ENCODE data around the gene VAX1.
A peak's percentile ranks its signal among the peaks of the same experiment; 100 is the strongest.
"Not testable (repeated sequence)": the region's sequence is repeated elsewhere in the genome, so short reads cannot be mapped to it uniquely, and the experiment has no call there.

The VAX1 gene, protein sequence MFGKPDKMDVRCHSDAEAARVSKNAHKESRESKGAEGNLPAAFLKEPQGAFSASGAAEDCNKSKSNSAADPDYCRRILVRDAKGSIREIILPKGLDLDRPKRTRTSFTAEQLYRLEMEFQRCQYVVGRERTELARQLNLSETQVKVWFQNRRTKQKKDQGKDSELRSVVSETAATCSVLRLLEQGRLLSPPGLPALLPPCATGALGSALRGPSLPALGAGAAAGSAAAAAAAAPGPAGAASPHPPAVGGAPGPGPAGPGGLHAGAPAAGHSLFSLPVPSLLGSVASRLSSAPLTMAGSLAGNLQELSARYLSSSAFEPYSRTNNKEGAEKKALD

GRCh38 chr10:117137911-117138642 lies at the start of gene VAX1:
VAX1 (minus strand) TSS chr10:117138270; CDS start chr10:117138056, 214 bp downstream.
- Histone ChIP-seq H3K27ac (ENCODE audit: low read length) (no peak within 1 kb of the TSS), H3K9me3 (ENCODE audit: control insufficient read depth in 1 of 2, low read length in 2 of 2) (no peaks in the 10 kb centered on the region), H3K36me3 (ENCODE audit: control insufficient read depth in 1 of 2, insufficient read depth in 2 of 2, low read length in 2 of 2) (no peaks in the 10 kb centered on the region), H3K4me1 (ENCODE audit: control insufficient read depth in 1 of 2, insufficient read depth in 2 of 2, low read length in 2 of 2) (peaks cover 0 to 47% of the 10 kb centered on the region in 2 donors), H3K4me3 (ENCODE audit: low read depth in 1 of 2, low read length in 2 of 2) (peak within 1 kb of the TSS in 1 of 2 donors; percentile 65), H3K27me3 (ENCODE audit: low read depth, low read length) (peaks cover 74% of the 10 kb centered on the region)

GRCh38 chr10:117186832-117187615 lies 49.0 kb upstream of the VAX1 start:
- Histone ChIP-seq H3K4me1 (ENCODE audit: control insufficient read depth in 1 of 2, insufficient read depth in 2 of 2, low read length in 2 of 2) (no peaks in the 10 kb centered on the region), H3K27ac (ENCODE audit: low read length) (no peak overlapping the region), H3K36me3 (ENCODE audit: control insufficient read depth in 1 of 2, insufficient read depth in 2 of 2, low read length in 2 of 2) (no peaks in the 10 kb centered on the region), H3K4me3 (ENCODE audit: low read depth in 1 of 2, low read length in 2 of 2) (no peak overlapping the region), H3K27me3 (ENCODE audit: low read depth, low read length) (no peaks in the 10 kb centered on the region), H3K9me3 (ENCODE audit: control insufficient read depth in 1 of 2, low read length in 2 of 2) (peaks cover 0 to 3% of the 10 kb centered on the region in 2 donors)

DNA sequence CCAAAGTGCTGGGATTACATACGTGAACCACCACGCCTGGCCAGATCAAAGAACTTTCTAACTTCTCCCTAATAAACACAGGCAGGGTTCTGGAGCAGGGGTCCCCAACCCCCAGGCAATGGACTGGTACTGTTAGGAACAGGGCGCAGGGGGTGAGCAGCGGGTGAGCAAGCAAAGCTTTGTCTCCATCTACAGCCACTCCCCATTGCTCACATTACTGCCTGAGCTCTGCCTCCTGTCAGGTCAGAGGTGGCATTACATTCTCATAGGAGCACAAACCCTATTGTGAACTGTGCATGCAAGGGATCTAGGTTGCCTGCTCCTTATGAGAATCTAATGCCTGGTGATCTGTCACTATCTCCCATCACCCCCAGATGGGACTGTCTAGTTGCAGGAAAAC lies 47.7 kb upstream of the VAX1 start:
- H3K4me1 ChIP-seq (ENCODE audit: control insufficient read depth in 1 of 2, insufficient read depth in 2 of 2, low read length in 2 of 2); H3K4me3 ChIP-seq (ENCODE audit: low read depth in 1 of 2, low read length in 2 of 2); H3K36me3 ChIP-seq (ENCODE audit: control insufficient read depth in 1 of 2, insufficient read depth in 2 of 2, low read length in 2 of 2); H3K27me3 ChIP-seq (ENCODE audit: low read depth, low read length); H3K9me3 ChIP-seq (ENCODE audit: control insufficient read depth in 1 of 2, low read length in 2 of 2); H3K27ac ChIP-seq (ENCODE audit: low read length): not testable (repeated sequence)

- no peaks in the 10 kb centered on the region for H3K27me3 ChIP-seq (ENCODE audit: low read depth, low read length)
- no peaks in the 10 kb centered on the region for H3K36me3 ChIP-seq (ENCODE audit: control insufficient read depth in 1 of 2, insufficient read depth in 2 of 2, low read length in 2 of 2)
- peaks cover 0 to 3% of the 10 kb centered on the region in 2 donors for H3K9me3 ChIP-seq (ENCODE audit: control insufficient read depth in 1 of 2, low read length in 2 of 2)
- H3K4me3 ChIP-seq (ENCODE audit: low read depth in 1 of 2, low read length in 2 of 2), result no peak overlapping the region
- no peaks in the 10 kb centered on the region for H3K4me1 ChIP-seq (ENCODE audit: control insufficient read depth in 1 of 2, insufficient read depth in 2 of 2, low read length in 2 of 2)
- H3K27ac ChIP-seq (ENCODE audit: low read length), result no peak overlapping the region
Measured at GRCh38 chr10:117184821-117185220, 46.8 kb upstream of the VAX1 start.

DNA sequence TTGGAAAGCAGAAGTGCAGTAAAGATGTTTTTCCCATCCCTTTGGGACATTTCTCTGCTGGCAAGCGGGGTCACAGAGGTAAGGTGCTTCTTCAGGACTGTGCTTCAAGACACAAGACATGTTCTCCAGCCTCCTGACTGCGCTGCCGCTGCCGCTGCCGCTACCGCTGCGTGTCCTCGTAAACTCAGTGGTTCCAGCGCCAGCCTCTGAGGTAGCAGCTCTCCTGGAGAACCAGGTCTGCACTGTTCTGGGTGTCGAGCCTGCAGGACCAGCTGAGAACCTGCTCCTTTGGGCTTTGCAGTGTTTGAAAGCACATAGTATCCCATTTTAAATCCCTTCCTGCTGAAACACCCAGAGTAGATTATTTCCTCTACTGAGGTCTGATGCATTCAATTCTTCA lies 46.2 kb upstream of the VAX1 start:
- Histone ChIP-seq H3K27me3 (ENCODE audit: low read depth, low read length) (no peaks in the 10 kb centered on the region), H3K9me3 (ENCODE audit: control insufficient read depth in 1 of 2, low read length in 2 of 2) (peaks cover 0 to under 1% of the 10 kb centered on the region in 2 donors)

DNA sequence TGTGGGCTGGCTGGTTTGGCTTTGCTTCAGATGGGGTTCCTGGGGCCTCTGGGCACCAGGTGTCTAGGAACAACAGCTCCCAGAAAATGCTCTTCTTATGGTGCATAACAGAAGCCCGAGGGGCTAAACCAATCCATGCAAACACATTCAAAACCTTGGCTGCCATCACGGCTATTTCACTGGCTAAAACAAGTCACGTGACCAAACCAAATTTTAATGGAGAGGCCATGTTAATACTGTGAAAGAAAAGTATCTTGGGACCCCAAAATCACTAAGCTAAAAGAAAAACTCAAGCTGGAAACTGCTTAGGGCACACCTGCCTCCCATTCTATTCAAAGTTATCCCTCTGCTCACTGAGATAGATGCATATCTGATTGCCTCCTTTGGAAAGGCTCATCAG lies 40.1 kb upstream of the VAX1 start:
- Histone ChIP-seq H3K4me1 (ENCODE audit: control insufficient read depth in 1 of 2, insufficient read depth in 2 of 2, low read length in 2 of 2) (peaks cover 0 to 14% of the 10 kb centered on the region in 2 donors), H3K9me3 (ENCODE audit: control insufficient read depth in 1 of 2, low read length in 2 of 2) (no peaks in the 10 kb centered on the region), H3K4me3 (ENCODE audit: low read depth in 1 of 2, low read length in 2 of 2) (no peak overlapping the region), H3K27ac (ENCODE audit: low read length) (no peak overlapping the region), H3K36me3 (ENCODE audit: control insufficient read depth in 1 of 2, insufficient read depth in 2 of 2, low read length in 2 of 2) (no peaks in the 10 kb centered on the region), H3K27me3 (ENCODE audit: low read depth, low read length) (peaks cover 14% of the 10 kb centered on the region)

More for the DNA sequence above, 46.2 kb upstream of the VAX1 start:
- no peak overlapping the region for H3K4me3 ChIP-seq (ENCODE audit: low read depth in 1 of 2, low read length in 2 of 2)
- H3K4me1 ChIP-seq (ENCODE audit: control insufficient read depth in 1 of 2, insufficient read depth in 2 of 2, low read length in 2 of 2), result no peaks in the 10 kb centered on the region
- no peak overlapping the region for H3K27ac ChIP-seq (ENCODE audit: low read length)
- no peaks in the 10 kb centered on the region for H3K36me3 ChIP-seq (ENCODE audit: control insufficient read depth in 1 of 2, insufficient read depth in 2 of 2, low read length in 2 of 2)

- H3K27me3 ChIP-seq (ENCODE audit: low read depth, low read length), result peaks cover 19% of the 10 kb centered on the region
- no peaks in the 10 kb centered on the region for H3K9me3 ChIP-seq (ENCODE audit: control insufficient read depth in 1 of 2, low read length in 2 of 2)
- no peaks in the 10 kb centered on the region for H3K36me3 ChIP-seq (ENCODE audit: control insufficient read depth in 1 of 2, insufficient read depth in 2 of 2, low read length in 2 of 2)
- H3K27ac ChIP-seq (ENCODE audit: low read length), result no peak overlapping the region
- H3K4me3 ChIP-seq (ENCODE audit: low read depth in 1 of 2, low read length in 2 of 2), result peak overlapping the region; percentile 64 to 68
- H3K4me1 ChIP-seq (ENCODE audit: control insufficient read depth in 1 of 2, insufficient read depth in 2 of 2, low read length in 2 of 2), result peaks cover 0 to 14% of the 10 kb centered on the region in 2 donors
Measured at GRCh38 chr10:117175901-117176534, 37.9 kb upstream of the VAX1 start.

DNA sequence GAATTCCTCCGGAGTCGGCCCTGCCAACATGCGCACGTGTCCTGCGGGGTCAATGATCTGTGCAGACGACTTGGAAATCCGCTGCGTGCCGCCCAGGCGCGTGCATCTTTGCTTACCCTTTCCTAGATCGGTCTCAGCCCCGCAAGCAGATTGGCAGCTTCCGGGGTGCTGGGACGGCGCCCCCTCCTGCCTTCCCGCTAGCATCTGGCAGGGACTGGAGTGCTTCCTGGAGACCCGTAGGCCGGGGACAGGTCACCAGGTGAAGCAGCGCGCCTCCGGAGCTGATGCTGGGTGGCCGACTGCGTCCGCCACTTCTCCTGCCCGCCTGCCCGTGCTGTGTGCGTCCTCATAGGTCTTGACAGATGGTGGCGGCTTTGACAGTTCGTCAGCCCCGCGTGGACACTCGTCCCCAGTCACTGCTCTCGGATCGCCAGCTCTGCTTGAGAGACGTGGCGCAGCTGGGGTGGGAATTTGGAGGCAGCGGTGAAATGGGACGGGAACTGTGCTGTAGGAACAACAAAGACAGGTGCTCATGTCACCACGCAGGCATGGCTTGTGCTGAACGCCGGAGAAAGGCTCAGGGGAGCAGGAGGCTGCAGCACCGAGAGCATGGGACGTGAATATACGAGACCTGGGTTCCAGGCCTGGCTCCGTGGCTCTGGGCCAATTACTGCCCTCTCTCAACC lies 37.3 kb upstream of the VAX1 start:
- peaks cover 19% of the 10 kb centered on the region for H3K27me3 ChIP-seq (ENCODE audit: low read depth, low read length)
- H3K4me3 ChIP-seq (ENCODE audit: low read depth in 1 of 2, low read length in 2 of 2), result peak overlapping the region; percentile 64 to 68
- no peak overlapping the region for H3K27ac ChIP-seq (ENCODE audit: low read length)

GRCh38 chr10:117174439-117175214 lies 36.6 kb upstream of the VAX1 start:
- Histone ChIP-seq H3K27me3 (ENCODE audit: low read depth, low read length) (peaks cover 26% of the 10 kb centered on the region), H3K27ac (ENCODE audit: low read length) (no peak overlapping the region), H3K9me3 (ENCODE audit: control insufficient read depth in 1 of 2, low read length in 2 of 2) (no peaks in the 10 kb centered on the region), H3K4me1 (ENCODE audit: control insufficient read depth in 1 of 2, insufficient read depth in 2 of 2, low read length in 2 of 2) (peaks cover 0 to 14% of the 10 kb centered on the region in 2 donors), H3K4me3 (ENCODE audit: low read depth in 1 of 2, low read length in 2 of 2) (peak overlapping the region; percentile 64 to 68), H3K36me3 (ENCODE audit: control insufficient read depth in 1 of 2, insufficient read depth in 2 of 2, low read length in 2 of 2) (no peaks in the 10 kb centered on the region)

More for the DNA sequence above, 37.3 kb upstream of the VAX1 start:
- Histone ChIP-seq H3K4me1 (ENCODE audit: control insufficient read depth in 1 of 2, insufficient read depth in 2 of 2, low read length in 2 of 2) (peaks cover 0 to 14% of the 10 kb centered on the region in 2 donors), H3K9me3 (ENCODE audit: control insufficient read depth in 1 of 2, low read length in 2 of 2) (no peaks in the 10 kb centered on the region), H3K36me3 (ENCODE audit: control insufficient read depth in 1 of 2, insufficient read depth in 2 of 2, low read length in 2 of 2) (no peaks in the 10 kb centered on the region)

- Histone ChIP-seq H3K27ac (ENCODE audit: low read length) (no peak overlapping the region), H3K4me3 (ENCODE audit: low read depth in 1 of 2, low read length in 2 of 2) (no peak overlapping the region), H3K36me3 (ENCODE audit: control insufficient read depth in 1 of 2, insufficient read depth in 2 of 2, low read length in 2 of 2) (no peaks in the 10 kb centered on the region), H3K9me3 (ENCODE audit: control insufficient read depth in 1 of 2, low read length in 2 of 2) (no peaks in the 10 kb centered on the region), H3K4me1 (ENCODE audit: control insufficient read depth in 1 of 2, insufficient read depth in 2 of 2, low read length in 2 of 2) (peaks cover 0 to 37% of the 10 kb centered on the region in 2 donors), H3K27me3 (ENCODE audit: low read depth, low read length) (peaks cover 62% of the 10 kb centered on the region)
Measured at GRCh38 chr10:117170244-117170643, 32.2 kb upstream of the VAX1 start.
